ENCODE data around the gene P4HB.
"Not testable (repeated sequence)": the region's sequence is repeated elsewhere in the genome, so short reads cannot be mapped to it uniquely, and the experiment has no call there.

Gene P4HB

GRCh38 chr17:81849457-81849856 is 10.9 kb downstream of the P4HB start:
- no peak for DNase-seq (ENCODE audit: extremely low read depth in 1 of 2, low read depth in 1 of 2)

- DNase-seq (ENCODE audit: extremely low read depth in 1 of 2, low read depth in 1 of 2) = no peak
These were observed 13.3 kb downstream of the P4HB start for GRCh38 chr17:81846743-81847689.

- DNase-seq (ENCODE audit: extremely low read depth in 1 of 2, low read depth in 1 of 2) = no peak
These were observed 14.2 kb downstream of the P4HB start for GRCh38 chr17:81845881-81846742.

DNA sequence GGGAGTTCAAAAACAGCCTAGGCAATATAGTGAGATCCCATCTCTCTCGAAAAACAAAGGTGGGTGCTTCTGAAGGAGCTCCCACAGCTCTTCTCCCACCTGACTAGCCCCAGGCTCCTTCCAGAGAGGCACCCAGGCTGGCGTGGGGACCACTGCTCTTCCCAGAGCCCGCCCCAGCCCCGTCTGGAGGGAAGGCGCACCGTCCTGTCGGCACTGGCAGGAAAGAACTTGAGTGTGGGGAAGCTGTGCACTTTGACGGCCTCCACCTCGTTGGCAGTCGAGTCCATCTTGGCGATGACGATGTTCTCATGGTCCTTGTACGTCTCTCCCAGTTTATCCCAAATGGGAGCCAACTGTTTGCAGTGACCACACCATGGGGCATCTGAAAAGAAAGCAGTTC is 15.0 kb downstream of the P4HB start:
- DNase-seq (ENCODE audit: extremely low read depth in 1 of 2, low read depth in 1 of 2) = no peak

DNA sequence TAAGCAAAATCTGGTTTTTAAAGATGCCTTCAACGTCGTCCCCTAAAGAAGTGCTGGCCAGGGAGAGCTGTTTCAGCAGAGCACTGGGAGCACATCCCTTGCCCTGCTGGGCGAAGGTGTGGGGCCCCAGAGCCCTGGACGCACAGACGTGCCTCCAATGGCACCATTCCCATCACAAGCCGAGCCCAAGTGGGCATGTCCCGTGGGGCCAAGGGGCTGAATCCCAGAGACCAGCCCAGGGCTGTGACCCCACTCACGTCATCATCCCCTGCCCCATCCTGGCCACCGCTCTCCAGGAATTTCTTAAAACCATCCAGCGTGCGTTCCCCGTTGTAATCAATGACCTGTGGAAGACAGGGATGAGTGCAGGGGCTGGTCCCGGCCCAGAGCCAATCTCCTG is 15.4 kb downstream of the P4HB start:
- DNase-seq (ENCODE audit: extremely low read depth in 1 of 2, low read depth in 1 of 2) = no peak

DNA sequence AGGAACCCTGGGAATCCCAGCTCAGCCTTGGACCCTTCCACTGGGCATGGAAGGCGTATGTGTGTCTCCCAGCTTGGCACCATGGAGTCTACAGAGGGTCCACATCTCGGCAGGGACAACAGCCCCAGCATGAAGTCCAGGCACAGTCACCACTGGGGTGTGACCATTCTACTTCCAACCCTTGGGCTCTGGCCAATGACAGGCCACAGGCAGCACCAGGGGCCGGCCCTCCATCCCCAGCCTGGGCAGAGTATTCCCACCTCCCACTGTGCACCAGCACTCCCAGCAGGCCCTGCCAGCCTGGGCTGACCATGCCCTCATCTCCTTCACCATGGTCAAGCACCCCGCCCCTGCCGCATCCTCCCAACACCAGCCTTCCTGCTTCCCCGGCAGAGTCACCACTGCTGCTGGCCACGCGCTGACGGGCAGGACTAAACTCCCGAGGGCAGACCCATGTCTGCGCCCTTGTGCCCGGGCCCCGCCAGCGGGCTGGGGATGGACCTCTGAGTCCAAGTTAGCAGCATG is 15.9 kb downstream of the P4HB start:
- no peak for DNase-seq (ENCODE audit: extremely low read depth in 1 of 2, low read depth in 1 of 2)

GRCh38 chr17:81843713-81844326 is 16.5 kb downstream of the P4HB start:
- DNase-seq (ENCODE audit: extremely low read depth in 1 of 2, low read depth in 1 of 2) = no peak

DNA sequence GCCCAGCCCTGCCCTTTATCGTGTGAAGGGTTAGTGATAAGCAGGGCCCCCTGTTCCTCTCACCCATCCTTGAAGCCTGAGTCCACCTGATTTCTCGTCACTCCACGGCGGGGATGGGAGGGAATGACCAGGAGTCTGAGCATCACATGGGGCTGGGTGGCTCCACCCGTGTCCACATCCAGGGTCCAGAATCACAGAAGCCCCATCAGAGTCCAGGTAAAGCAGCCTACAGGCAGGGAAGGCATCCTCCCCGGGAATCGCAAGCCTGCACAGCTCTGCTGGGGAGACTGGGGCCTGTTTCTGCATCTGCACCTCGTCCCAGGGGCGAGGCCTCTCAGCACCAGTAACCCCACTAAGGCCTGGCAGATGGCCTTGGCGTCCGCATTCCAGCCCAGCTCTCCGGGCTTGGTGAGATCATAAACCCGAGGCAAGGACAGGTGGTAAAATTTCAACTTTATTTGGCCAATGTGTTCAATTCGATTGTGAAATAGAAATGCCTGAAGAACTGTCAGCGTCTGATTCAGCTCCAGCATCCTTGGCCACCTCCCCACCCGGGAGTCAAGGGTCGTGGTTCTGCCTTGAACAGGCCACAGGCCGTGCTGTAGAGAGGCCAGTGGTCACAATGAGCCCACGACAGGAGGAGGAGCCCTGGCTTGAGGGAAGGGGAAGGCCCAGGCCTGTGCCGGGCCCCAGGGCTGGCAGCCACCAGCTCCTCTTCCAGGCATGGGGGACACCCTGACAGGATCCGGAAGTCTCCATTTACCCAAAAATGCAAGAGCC is 17.4 kb downstream of the P4HB start:
- DNase-seq (ENCODE audit: extremely low read depth in 1 of 2, low read depth in 1 of 2) = no peak

- DNase-seq (ENCODE audit: extremely low read depth in 1 of 2, low read depth in 1 of 2) = no peak
These were observed 18.0 kb downstream of the P4HB start for GRCh38 chr17:81842378-81842724.

DNA sequence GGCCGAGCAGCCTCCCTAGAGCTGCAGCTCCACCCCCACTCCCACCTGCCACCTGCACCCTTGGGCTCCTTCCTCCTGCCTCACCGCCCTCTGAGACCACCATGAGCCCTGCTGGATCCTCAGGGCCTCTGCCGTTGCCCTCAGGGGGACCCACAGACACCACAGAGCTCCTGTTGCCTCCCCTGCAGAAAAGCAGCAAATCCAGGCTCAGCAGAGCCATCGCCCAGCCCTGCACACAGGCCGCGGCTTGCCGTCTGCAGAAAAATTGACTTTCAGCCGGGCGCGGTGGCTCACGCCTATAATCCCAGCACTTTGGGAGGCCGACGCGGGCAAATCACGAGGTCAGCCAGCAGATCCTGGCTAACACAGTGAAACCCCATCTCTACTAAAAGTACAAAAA is 18.5 kb downstream of the P4HB start:
- no peak for DNase-seq (ENCODE audit: extremely low read depth in 1 of 2, low read depth in 1 of 2)

DNA sequence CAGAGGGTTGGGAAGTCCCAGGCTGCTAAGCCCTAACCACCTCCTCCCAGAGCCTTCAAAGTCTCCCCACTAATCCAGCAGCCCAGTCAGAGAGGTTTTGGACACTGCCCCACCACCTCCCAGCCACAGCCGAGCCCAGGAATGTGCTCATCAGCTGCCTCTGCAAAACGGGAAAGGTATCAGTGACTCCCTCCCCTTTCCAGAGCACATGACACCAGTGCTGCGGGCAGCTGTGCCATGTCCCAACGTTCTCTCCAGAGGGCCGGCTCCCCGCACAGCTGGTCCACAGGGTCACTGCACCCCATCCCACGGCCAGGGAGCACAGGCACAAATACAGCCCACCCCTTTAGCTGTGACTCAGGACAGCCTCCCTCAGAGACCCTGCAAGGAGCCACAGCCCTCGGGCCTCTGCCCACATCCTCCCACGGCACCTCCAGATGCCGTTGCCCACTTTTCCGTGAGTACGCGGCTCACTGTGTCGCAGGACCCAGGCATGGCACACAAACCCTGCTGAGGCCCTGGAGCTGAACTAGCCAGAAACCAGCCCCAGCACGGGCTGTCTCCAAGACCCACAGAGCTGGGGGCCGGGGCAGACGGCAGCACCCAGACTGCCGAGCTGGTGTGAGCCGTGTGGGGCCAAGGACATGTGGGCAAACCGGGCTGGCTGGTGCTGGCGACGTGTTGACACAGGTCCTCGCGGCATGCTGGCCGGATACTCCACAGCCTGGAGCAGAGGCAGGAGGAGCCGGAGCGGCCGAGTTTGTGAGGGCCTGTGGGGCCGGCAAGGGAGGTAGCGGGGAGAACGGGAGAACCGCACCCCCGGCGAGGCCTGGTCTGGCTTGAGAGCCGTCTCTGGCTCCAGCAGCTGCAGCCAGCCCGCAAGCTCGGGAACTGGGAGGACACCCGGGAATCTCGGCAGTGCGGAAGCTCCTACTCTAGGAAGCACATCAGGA is 19.2 kb downstream of the P4HB start:
- DNase-seq (ENCODE audit: extremely low read depth in 1 of 2, low read depth in 1 of 2) = no peak

DNA sequence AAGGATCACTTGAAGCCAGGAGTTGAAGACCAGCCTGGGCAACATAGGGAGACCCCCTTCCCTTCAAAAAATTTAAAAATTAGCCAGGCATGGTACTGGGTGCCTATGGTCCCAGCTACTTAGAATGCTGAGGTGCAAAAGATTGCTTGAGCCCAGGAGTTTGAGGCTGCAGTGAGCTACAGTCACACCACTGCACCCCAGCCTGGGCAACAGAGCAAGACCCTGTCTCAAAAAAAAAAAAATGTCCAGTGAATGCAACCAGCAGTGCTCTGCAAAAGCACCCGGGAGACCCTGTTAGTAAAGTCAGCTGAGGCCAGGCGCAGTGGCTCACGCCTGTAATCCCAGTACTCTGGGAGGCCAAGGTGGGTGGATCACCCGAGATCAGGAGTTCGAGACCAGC is 20.3 kb downstream of the P4HB start:
- DNase-seq (ENCODE audit: extremely low read depth in 1 of 2, low read depth in 1 of 2) = not testable (repeated sequence)

DNA sequence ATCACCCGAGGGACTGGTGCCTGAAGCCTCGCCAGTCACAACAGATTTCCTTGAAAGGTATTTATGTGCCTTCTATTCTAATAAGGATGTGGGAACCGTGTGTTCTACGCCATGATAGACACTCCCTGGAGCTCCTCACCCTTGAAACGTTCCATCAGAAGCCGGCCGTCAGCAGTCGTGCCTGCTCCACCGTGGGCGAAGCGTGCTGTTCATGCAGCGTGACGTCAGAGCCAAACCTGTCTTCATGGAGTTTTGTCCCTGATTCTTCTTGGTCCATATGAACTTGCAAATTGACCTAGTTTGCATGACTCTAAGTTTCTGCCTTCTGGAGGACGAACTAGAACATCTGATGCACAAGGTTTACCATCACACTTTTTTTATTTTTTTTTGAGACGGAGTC is 21.0 kb downstream of the P4HB start:
- DNase-seq (ENCODE audit: extremely low read depth in 1 of 2, low read depth in 1 of 2) = no peak

GRCh38 chr17:81838753-81839255 is 21.5 kb downstream of the P4HB start:
- no peak for DNase-seq (ENCODE audit: extremely low read depth in 1 of 2, low read depth in 1 of 2)

GRCh38 chr17:81837641-81838040 is 22.7 kb downstream of the P4HB start:
- DNase-seq (ENCODE audit: extremely low read depth in 1 of 2, low read depth in 1 of 2) = no peak

DNA sequence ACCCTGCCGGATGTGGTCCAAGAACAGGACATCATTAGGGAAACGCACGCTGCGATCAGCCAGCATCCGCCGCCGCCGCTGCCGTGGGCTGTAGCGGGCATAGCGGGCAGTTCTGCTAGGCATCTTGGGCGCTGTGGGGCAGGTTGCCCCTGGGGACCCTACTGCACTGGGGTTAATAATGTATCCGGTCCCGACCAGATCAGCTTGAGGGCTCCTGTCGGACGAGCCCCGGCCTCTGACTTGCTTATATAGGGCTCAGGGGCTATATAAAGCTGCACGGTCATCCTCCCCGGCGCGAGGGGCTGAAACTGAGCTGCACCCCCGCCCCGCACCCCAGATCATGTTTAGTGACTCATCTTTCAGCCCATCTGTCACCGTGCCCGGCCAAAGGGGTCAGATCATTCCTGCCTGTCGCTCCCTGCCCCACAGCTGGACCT is 25.5 kb downstream of the P4HB start, which contains the start of gene PPP1R27:
TSS of gene PPP1R27 (minus strand) at position 220 of the 437 bp plus-strand sequence. CDS start at position 123, 97 bp downstream.
- no peak for DNase-seq (ENCODE audit: extremely low read depth in 1 of 2, low read depth in 1 of 2)

DNA sequence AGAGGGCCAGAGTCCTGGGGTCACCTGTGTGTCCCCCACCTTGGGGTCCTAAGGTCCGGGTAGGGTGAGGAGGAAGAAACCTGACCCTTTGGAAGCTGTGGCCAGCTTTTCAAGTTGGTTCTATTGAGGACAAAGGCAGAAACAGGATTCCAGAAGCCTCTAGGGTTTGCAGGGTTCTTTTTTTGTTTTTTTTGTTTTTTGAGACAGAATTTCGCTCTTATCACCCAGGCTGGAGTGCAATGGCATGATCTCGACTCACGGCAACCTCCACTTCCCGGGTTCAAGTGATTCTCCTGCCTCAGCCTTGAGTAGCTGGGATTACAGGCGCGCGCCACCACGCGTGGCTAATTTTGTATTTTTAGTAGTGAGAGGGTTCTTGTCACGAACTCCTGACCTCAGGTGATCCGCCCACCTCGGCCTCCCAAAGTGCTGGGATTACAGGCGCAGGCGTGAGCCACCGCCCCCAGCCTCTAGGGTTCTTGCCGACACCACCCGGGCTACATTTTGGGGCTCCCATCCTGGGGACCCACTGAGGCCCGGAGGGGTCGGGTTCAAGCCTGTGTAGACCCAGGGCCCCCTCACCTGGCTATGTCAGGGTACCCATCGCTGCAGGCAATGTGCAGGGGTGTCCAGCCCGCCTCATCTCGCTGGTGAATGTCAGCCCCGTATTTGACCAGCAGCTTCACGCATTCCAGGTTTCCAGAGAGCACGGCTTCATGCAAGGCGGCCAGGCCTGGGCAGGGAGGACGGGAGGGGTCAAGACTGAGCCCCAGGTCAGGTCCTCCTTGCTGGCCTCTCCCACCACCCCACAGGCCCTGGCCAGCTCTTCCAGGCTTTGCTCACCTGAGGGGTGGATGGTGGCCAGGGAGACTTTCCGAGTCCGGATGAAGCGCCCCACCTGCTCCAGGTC is 26.2 kb downstream of the P4HB start:
- DNase-seq (ENCODE audit: extremely low read depth in 1 of 2, low read depth in 1 of 2) = no peak

Measured in stimulated activated CD8-positive, alpha-beta memory T cell treated with anti-CD3 and anti-CD28 coated beads, Interleukin-7, amount 100 ng/mL, for 48 hours (primary cell).